K562 (cell line): ENCODE data around the gene SPATA31D3. TPM values are rescaled to one million over a fixed set of nuclear protein-coding genes. Genes with fewer than 3 reads are reported as not detected.

Experiments used
- ATAC-seq: fragments of 200-7000 bp; cut with Tn5 transposase; 3 replicates; pipeline ENCODE4 v1.9.1; 2020; ENCODE audit warnings: moderate library complexity
- BruUV-seq: library from RNA; stranded (reverse); fragments of 400-500 nt; replicated peaks from 2 replicates; lab custom pipeline; 2021; lab: Mats Ljungman, UMichigan
- CTCF ChIA-PET: fragments of 300-600 bp; formaldehyde crosslinking; extraction: SDS; loops from one replicate; lab custom pipeline; 2021; ENCODE audit warnings: low intra/inter-chr PET ratio; lab: Yijun Ruan, JAX
- POLR2A ChIA-PET: fragments of 300-600, 350-650 bp; sonication (Branson Sonifier 250); formaldehyde crosslinking; extraction: SDS; loops from one replicate; lab custom pipeline; 2021; ENCODE audit warnings: antibody characterized with exemption, inconsistent platforms; lab: Yijun Ruan, JAX
- DNase-seq, 4 experiments: peaks; one replicate each; pipeline versions ENCODE4 v3.0.0 to v3.0.0-alpha.2; 2011 to 2018; ENCODE audit warnings: low spot score in 3 of 4, mixed read lengths in 3 of 4; ENCODE audit errors: extremely low read depth in 1 of 4
- FAIRE-seq: peaks from 2 replicates; lab custom pipeline; 2011; peaks lifted over from hg19 to GRCh38; lab: Jason Lieb, UNC
- H2AFZ ChIP-seq: 2 replicates; pipeline ENCODE4 v1.6.0; 2011; ENCODE audit warnings: low read depth, low read length, control low read depth, inconsistent platforms
- H3K27ac ChIP-seq: fragments of 200-600 bp; 3 replicates; pipeline ENCODE4 v1.8.0; 2011; ENCODE audit warnings: low read depth, mild to moderate bottlenecking, control low read depth, inconsistent platforms, low read length, moderate library complexity, mixed read lengths; ENCODE audit errors: extremely low read depth
- H3K27me3 ChIP-seq, 2 experiments: fragments of 300-600 bp in 1 of 2; 2 replicates in 1 of 2; 3 replicates in 1 of 2; pipeline versions ENCODE4 v1.6.0 to v1.8.0; 2011; ENCODE audit warnings: inconsistent platforms in 2 of 2, low read length in 2 of 2, mild to moderate bottlenecking in 1 of 2, mixed read lengths in 1 of 2, moderate library complexity in 1 of 2; ENCODE audit not compliant: control insufficient read depth in 2 of 2, insufficient read depth in 2 of 2
- H3K36me3 ChIP-seq: fragments of 300-600 bp; 3 replicates; pipeline ENCODE4 v1.8.0; 2011; ENCODE audit warnings: mild to moderate bottlenecking, low read length, inconsistent platforms; ENCODE audit not compliant: control insufficient read depth, insufficient read depth
- H3K4me1 ChIP-seq, 2 experiments: fragments of 200-600 bp in 1 of 2; replicated peaks in 1 of 2; 2 replicates in 1 of 2; 3 replicates in 1 of 2; pipeline versions ENCODE4 v1.5.1 to v1.8.0; 2011; ENCODE audit warnings: inconsistent platforms in 2 of 2, low read length in 2 of 2, mild to moderate bottlenecking in 1 of 2, mixed read lengths in 1 of 2, moderate library complexity in 1 of 2; ENCODE audit not compliant: control insufficient read depth in 2 of 2, insufficient read depth in 2 of 2
- H3K4me2 ChIP-seq: 2 replicates; pipeline ENCODE4 v1.6.1; 2011; ENCODE audit warnings: low read length, control low read depth, inconsistent platforms, mixed read lengths; ENCODE audit not compliant: insufficient read depth
- H3K4me3 ChIP-seq: fragments of 200-600 bp; sonication (generic), shearing (Covaris generic); 2 replicates; pipeline ENCODE4 v1.5.1; 2016; ENCODE audit warnings: control low read depth, inconsistent platforms
- H3K79me2 ChIP-seq: fragments of 200-600 bp; 3 replicates; pipeline ENCODE4 v1.8.0; 2011; ENCODE audit warnings: low read length, inconsistent platforms; ENCODE audit not compliant: control insufficient read depth, insufficient read depth
- H3K9ac ChIP-seq, 2 experiments: 2 replicates each; pipeline versions ENCODE4 v1.6.0 to v1.6.1; 2011; ENCODE audit warnings: low read depth in 2 of 2, low read length in 2 of 2, control low read depth in 1 of 2, inconsistent platforms in 1 of 2, mild to moderate bottlenecking in 1 of 2, mixed read lengths in 1 of 2; ENCODE audit not compliant: insufficient read depth in 1 of 2
- H3K9me1 ChIP-seq: one replicate; pipeline ENCODE4 v1.6.0; 2011; ENCODE audit warnings: inconsistent platforms, mild to moderate bottlenecking, low read length, moderate library complexity; ENCODE audit not compliant: control insufficient read depth, insufficient read depth
- H3K9me3 ChIP-seq: replicated peaks from 2 replicates; pipeline ENCODE4 v1.5.1; 2011; ENCODE audit warnings: low read depth, low read length, inconsistent platforms; ENCODE audit not compliant: control insufficient read depth, insufficient read depth
- H4K20me1 ChIP-seq: replicated peaks from 2 replicates; pipeline ENCODE4 v1.6.1; 2011; ENCODE audit warnings: low read length, inconsistent platforms, mixed read lengths; ENCODE audit not compliant: control insufficient read depth, insufficient read depth
- ELF4 ChIP-seq: fragments of 450-650 bp; formaldehyde crosslinking; IDR thresholded peaks from 2 replicates; pipeline ENCODE4 v1.4.0; 2022; ENCODE audit warnings: missing genetic modification characterization
- HNRNPH1 ChIP-seq: fragments of 200-400 bp; formaldehyde crosslinking; optimal IDR thresholded peaks from 2 replicates; pipeline ENCODE3; 2017; ENCODE audit warnings: low read depth, mild to moderate bottlenecking, low read length, moderate library complexity
- MCM2 ChIP-seq: fragments of 450-650 bp; IDR thresholded peaks from 2 replicates; pipeline ENCODE4 v1.6.1; 2017; ENCODE audit warnings: low read depth, mild to moderate bottlenecking
- MTF1 ChIP-seq: fragments of 250-450 bp; sonication (Bioruptor Pico); IDR thresholded peaks from 2 replicates; pipeline ENCODE4 v1.9.0; 2021; ENCODE audit warnings: moderate library complexity, mild to moderate bottlenecking, inconsistent platforms, borderline replicate concordance
- NFIC ChIP-seq: fragments of 450-650 bp; IDR thresholded peaks from 2 replicates; pipeline ENCODE4 v1.6.1; 2017; ENCODE audit warnings: mild to moderate bottlenecking, inconsistent platforms
- NRF1 ChIP-seq, 2 experiments: fragments of 450-650 bp; IDR thresholded peaks in 1 of 2; conservative IDR thresholded peaks in 1 of 2; 2 replicates each; pipeline ENCODE4 v1.6.1; 2014; ENCODE audit warnings: mild to moderate bottlenecking in 2 of 2
- PCBP1 ChIP-seq: fragments of 200-400 bp; formaldehyde crosslinking; IDR thresholded peaks from 2 replicates; pipeline ENCODE4 v1.6.1; 2018; ENCODE audit warnings: mild to moderate bottlenecking, low read depth, low read length; ENCODE audit not compliant: poor library complexity, severe bottlenecking
- RBM17 ChIP-seq: fragments of 200-400 bp; formaldehyde crosslinking; IDR thresholded peaks from 2 replicates; pipeline ENCODE4 v1.6.1; 2017; ENCODE audit warnings: low read depth, mild to moderate bottlenecking, low read length, borderline replicate concordance
- ZNF175 ChIP-seq: fragments of 200-800 bp; sonication (Bioruptor generic); IDR thresholded peaks from 2 replicates; pipeline ENCODE4 v1.6.1; 2016; ENCODE audit warnings: low read depth, mild to moderate bottlenecking, missing genetic modification characterization, missing compliant biosample characterization
- ZNF324 ChIP-seq: fragments of 250-450 bp; sonication (Bioruptor Pico); IDR thresholded peaks from 2 replicates; pipeline ENCODE4 v1.4.0; 2020; ENCODE audit warnings: mild to moderate bottlenecking
- in situ Hi-C: fragments of 300-500 bp; cut with MboI; formaldehyde crosslinking; loops from 4 replicates; pipeline ENCODE4 v1.15.0; 2018; ENCODE audit warnings: inconsistent platforms, mixed read lengths
- intact Hi-C: fragments of 100-400 bp; cut with micrococcal nuclease; formaldehyde crosslinking; loops from 2 replicates; pipeline ENCODE4 v1.14.2; 2022
- polyA plus RNA-seq, 8 experiments: library from polyadenylated mRNA; depleted of rRNA in 4 of 8; stranded (reverse) in 5 of 8; unstranded in 3 of 8; fragments of >200 nt; fragmentation: Nextera tagmentation in 2 of 8; fragmentation: Illumina TruSeq in 1 of 8; extraction: Ambion mirVana in 2 of 8; extraction: Trizol in 1 of 8; gene quantifications; 2 replicates each; pipeline versions ENCODE4 v1.2.1 to v1.2.3, GENCODE V29; 2011 to 2014; ENCODE audit warnings: inconsistent platforms in 1 of 8, missing spikeins in 1 of 8
- total RNA-seq, 7 experiments: library from RNA; depleted of rRNA in 6 of 7; stranded (reverse); fragments of >200 nt in 6 of 7; fragmentation: Illumina TruSeq in 2 of 7; extraction: Trizol in 2 of 7; gene quantifications; 2 replicates each; pipeline versions ENCODE4 v1.2.1 to v1.2.3, GENCODE V29; 2011 to 2021; ENCODE audit warnings: low replicate concordance in 1 of 7
- TF ChIP-seq, protein P1 (sequence below): fragments of 250-450 bp; sonication (Bioruptor Pico); IDR thresholded peaks from 2 replicates; pipeline ENCODE4 v1.9.0; 2021; ENCODE audit warnings: mild to moderate bottlenecking, inconsistent platforms

SPATA31D3 gene
- total and polyA plus RNA-seq, 9 of the 15 experiments (the other 6 are each of a cell fraction or from before 2014, with no cell fraction given): not detected

DNA sequence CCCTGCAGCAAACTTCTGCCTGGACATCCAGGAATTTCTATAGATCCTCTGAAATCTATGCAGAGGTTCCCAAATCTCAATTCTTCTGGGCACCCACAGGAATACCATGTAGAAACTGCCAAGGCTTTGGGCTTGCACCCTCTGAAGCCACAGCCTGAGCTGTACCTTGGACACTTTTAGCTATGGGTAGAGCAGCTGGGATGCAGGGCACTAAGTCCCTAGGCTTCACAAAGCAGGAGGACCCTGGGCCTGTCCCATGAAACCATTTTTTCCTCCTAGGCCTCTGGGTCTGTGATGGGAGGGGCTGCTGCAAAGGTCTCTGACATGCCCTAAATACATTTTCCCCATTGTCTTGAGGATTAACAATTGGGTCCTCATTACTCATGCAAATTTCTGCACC lies 12.3 kb downstream of the SPATA31D3 start:
- no TSS peak for BruUV-seq
- intact Hi-C loops: no loop called here
- no peaks in the 10 kb centered on the region for H3K79me2 ChIP-seq
- ChIA-PET POLR2A (no interaction called here), CTCF (no interaction called here)
- no peak for ATAC-seq
- no peaks in the 10 kb centered on the region for H3K9me3 ChIP-seq
- no peak for DNase-seq
- TF ChIP-seq NRF1 (conservative IDR thresholded peaks at IDR 0.05 in 1 of 2, IDR thresholded peaks at IDR 0.05 in 1 of 2): no peak
- no peak for TF ChIP-seq ELF4 (CRISPR knock-in tag)
- TF ChIP-seq MTF1 (CRISPR knock-in tag): no peak
- TF ChIP-seq ZNF324: no peak
- no peak for TF ChIP-seq HNRNPH1
- TF ChIP-seq NFIC: no peak
- no peak for TF ChIP-seq PCBP1
- TF ChIP-seq, protein P1, sequence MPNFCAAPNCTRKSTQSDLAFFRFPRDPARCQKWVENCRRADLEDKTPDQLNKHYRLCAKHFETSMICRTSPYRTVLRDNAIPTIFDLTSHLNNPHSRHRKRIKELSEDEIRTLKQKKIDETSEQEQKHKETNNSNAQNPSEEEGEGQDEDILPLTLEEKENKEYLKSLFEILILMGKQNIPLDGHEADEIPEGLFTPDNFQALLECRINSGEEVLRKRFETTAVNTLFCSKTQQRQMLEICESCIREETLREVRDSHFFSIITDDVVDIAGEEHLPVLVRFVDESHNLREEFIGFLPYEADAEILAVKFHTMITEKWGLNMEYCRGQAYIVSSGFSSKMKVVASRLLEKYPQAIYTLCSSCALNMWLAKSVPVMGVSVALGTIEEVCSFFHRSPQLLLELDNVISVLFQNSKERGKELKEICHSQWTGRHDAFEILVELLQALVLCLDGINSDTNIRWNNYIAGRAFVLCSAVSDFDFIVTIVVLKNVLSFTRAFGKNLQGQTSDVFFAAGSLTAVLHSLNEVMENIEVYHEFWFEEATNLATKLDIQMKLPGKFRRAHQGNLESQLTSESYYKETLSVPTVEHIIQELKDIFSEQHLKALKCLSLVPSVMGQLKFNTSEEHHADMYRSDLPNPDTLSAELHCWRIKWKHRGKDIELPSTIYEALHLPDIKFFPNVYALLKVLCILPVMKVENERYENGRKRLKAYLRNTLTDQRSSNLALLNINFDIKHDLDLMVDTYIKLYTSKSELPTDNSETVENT (CRISPR knock-in tag): no peak
- TF ChIP-seq MCM2: no peak
- TF ChIP-seq ZNF175 (CRISPR knock-in tag): no peak
- TF ChIP-seq RBM17: no peak
- H3K9ac ChIP-seq: no peak overlapping the region
- no peaks in the 10 kb centered on the region for H3K9me1 ChIP-seq
- FAIRE-seq: no peak
- no peak overlapping the region for H3K27ac ChIP-seq
- no peaks in the 10 kb centered on the region for H3K4me1 ChIP-seq
- no peaks in the 10 kb centered on the region for H4K20me1 ChIP-seq
- H3K27me3 ChIP-seq: no peaks in the 10 kb centered on the region
- no peak overlapping the region for H3K4me2 ChIP-seq
- no peak overlapping the region for H3K4me3 ChIP-seq
- H3K36me3 ChIP-seq: no peaks in the 10 kb centered on the region
- in situ Hi-C loops: no loop called here
- H2AFZ ChIP-seq: no peak overlapping the region
